OCI-LY3 (cell line): Measurements from ENCODE around the gene PCDHGB5.
"Not testable (repeated sequence)": the region's sequence is repeated elsewhere in the genome, so short reads cannot be mapped to it uniquely, and the experiment has no call there.

Experiments used
- H2AFZ ChIP-seq: fragments of 200-600, 300-600 bp; shearing (Covaris generic); 2 replicates; pipeline ENCODE4 v1.6.0; 2014; ENCODE audit warnings: antibody characterized with exemption, low read depth, low read length
- H3K27ac ChIP-seq: fragments of 200-600, 300-600 bp; sonication (generic); 2 replicates; pipeline ENCODE4 v1.5.1; 2014; ENCODE audit warnings: mild to moderate bottlenecking, low read length, moderate library complexity, mixed read lengths
- H3K27me3 ChIP-seq: fragments of 200-600, 300-600 bp; sonication (generic); 2 replicates; pipeline ENCODE4 v1.6.1; 2014; ENCODE audit warnings: low read depth, low read length, mixed read lengths
- H3K36me3 ChIP-seq: fragments of 200-600, 300-600 bp; sonication (generic); replicated peaks from 2 replicates; pipeline ENCODE3; 2014; ENCODE audit warnings: low read depth, low read length, mixed read lengths
- H3K4me1 ChIP-seq: fragments of 300-600, 200-600 bp; sonication (generic); 2 replicates; pipeline ENCODE4 v1.6.1; 2014; ENCODE audit warnings: low read length, mixed read lengths
- H3K4me2 ChIP-seq: fragments of 200-600, 300-600 bp; sonication (generic); 2 replicates; pipeline ENCODE4 v1.6.1; 2014; ENCODE audit warnings: low read length, mixed read lengths
- H3K4me3 ChIP-seq: fragments of 300-600, 200-600 bp; sonication (generic); 2 replicates; pipeline ENCODE4 v1.5.1; 2014; ENCODE audit warnings: antibody characterized with exemption, mild to moderate bottlenecking, low read length, moderate library complexity
- H3K79me2 ChIP-seq: fragments of 300-600, 200-600 bp; shearing (Covaris generic); 2 replicates; pipeline ENCODE4 v1.6.1; 2014; ENCODE audit warnings: mild to moderate bottlenecking, low read length, mixed read lengths
- H3K9ac ChIP-seq: fragments of 300-600, 200-600 bp; shearing (Covaris generic); 2 replicates; pipeline ENCODE4 v1.6.0; 2014; ENCODE audit warnings: mild to moderate bottlenecking, low read length, moderate library complexity
- H3K9me3 ChIP-seq: fragments of 200-600, 300-600 bp; shearing (Covaris generic); 2 replicates; pipeline ENCODE4 v1.6.1; 2014; ENCODE audit warnings: low read length, mixed read lengths; ENCODE audit not compliant: insufficient read depth
- H4K20me1 ChIP-seq: fragments of 200-600, 300-600 bp; sonication (generic); 2 replicates; pipeline ENCODE4 v1.6.1; 2016; ENCODE audit warnings: low read length, mixed read lengths; ENCODE audit not compliant: insufficient read depth
- CTCF ChIP-seq: fragments of 200-600, 300-600 bp; sonication (generic); IDR thresholded peaks from 2 replicates; pipeline ENCODE4 v1.5.1; 2014; ENCODE audit warnings: antibody characterized with exemption, low read length, low read depth
- EZH2phosphoT487 ChIP-seq: fragments of 200-600 bp; shearing (Covaris generic); IDR thresholded peaks from 2 replicates; pipeline ENCODE4 v1.6.1; 2018; ENCODE audit warnings: antibody characterized with exemption, mixed run types, low read depth

The PCDHGB5 gene

DNA sequence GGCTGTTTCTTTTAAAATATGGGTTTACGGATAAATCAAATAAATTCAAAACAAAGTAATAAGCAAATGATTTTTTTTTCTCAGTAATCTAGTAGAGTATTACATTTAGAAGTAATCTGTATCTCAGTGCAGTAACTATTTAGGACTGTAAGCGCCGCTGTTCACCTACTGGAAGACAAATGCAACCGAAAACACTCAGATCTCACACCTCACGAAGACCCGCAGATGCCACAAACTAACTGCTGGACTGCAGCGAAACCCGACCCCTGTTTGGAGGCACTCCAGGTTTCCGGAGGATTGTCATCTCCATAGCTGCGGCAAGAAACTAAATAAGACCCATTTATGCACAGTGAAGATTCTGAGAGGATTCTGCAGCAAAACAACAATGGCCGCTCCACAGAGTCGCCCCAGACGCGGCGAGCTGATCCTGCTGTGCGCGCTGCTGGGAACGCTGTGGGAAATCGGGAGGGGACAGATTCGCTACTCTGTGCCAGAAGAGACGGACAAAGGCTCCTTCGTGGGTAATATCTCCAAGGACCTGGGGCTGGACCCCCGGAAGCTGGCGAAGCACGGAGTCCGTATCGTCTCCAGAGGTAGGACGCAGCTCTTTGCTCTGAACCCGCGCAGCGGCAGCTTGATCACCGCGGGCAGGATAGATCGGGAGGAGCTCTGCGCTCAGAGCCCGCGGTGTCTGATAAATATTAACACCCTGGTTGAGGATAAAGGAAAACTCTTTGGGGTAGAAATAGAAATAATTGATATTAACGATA, 5.1 kb upstream of the PCDHGB5 start, which contains the start of gene PCDHGA8:
Gene PCDHGA8, plus strand, starts transcription at position 205 of the 770 bp plus-strand sequence. Its CDS starts 181 bp downstream, at position 386.
- H3K4me3 ChIP-seq = no peak within 1 kb of the TSS
- H3K79me2 ChIP-seq = no peaks in the 10 kb centered on the region
- H3K4me1 ChIP-seq = no peaks in the 10 kb centered on the region
- no peak for TF ChIP-seq EZH2phosphoT487
- H3K36me3 ChIP-seq = no peaks in the 10 kb centered on the region
- no peak within 1 kb of the TSS for H3K9ac ChIP-seq
- no peak within 1 kb of the TSS for H3K27ac ChIP-seq
- H3K4me2 ChIP-seq = no peak within 1 kb of the TSS
- H3K27me3 ChIP-seq = no peaks in the 10 kb centered on the region
- H3K9me3 ChIP-seq = no peaks in the 10 kb centered on the region
- no peaks in the 10 kb centered on the region for H4K20me1 ChIP-seq
- H2AFZ ChIP-seq = no peak within 1 kb of the TSS

DNA sequence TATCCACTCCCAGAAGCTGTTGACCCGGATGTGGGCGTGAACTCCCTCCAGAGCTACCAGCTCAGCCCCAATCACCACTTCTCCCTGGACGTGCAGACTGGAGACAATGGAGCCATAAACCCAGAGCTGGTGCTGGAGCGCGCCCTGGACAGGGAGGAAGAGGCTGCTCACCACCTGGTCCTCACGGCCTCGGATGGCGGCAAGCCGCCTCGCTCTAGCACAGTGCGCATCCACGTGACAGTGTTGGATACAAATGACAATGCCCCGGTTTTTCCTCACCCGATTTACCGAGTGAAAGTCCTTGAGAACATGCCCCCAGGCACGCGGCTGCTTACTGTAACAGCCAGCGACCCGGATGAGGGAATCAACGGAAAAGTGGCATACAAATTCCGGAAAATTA, 4.5 kb upstream of the PCDHGB5 start:
- Histone ChIP-seq H3K27me3 (no peaks in the 10 kb centered on the region), H3K9me3 (no peaks in the 10 kb centered on the region), H3K27ac (no peak overlapping the region), H3K36me3 (no peaks in the 10 kb centered on the region), H4K20me1 (no peaks in the 10 kb centered on the region), H3K79me2 (no peaks in the 10 kb centered on the region), H3K4me1 (no peaks in the 10 kb centered on the region), H3K4me3 (no peak overlapping the region), H3K4me2 (no peak overlapping the region), H2AFZ (no peak overlapping the region), H3K9ac (no peak overlapping the region)
- no peak for TF ChIP-seq EZH2phosphoT487
- TF ChIP-seq CTCF = no peak

- not testable (repeated sequence) for H4K20me1 ChIP-seq, H3K27me3 ChIP-seq, H3K36me3 ChIP-seq, H3K27ac ChIP-seq, H3K79me2 ChIP-seq, H2AFZ ChIP-seq, H3K4me3 ChIP-seq, H3K4me2 ChIP-seq, H3K9ac ChIP-seq, H3K4me1 ChIP-seq, H3K9me3 ChIP-seq
Measured at GRCh38 chr5:141394401-141395187, 3.2 kb upstream of the PCDHGB5 start.

- Histone ChIP-seq H3K79me2 (no peaks in the 10 kb centered on the region), H3K27me3 (no peaks in the 10 kb centered on the region), H3K4me1 (no peaks in the 10 kb centered on the region), H3K27ac (no peak overlapping the region), H3K4me3 (no peak overlapping the region), H3K9ac (no peak overlapping the region), H2AFZ (no peak overlapping the region), H3K36me3 (no peaks in the 10 kb centered on the region), H3K9me3 (no peaks in the 10 kb centered on the region), H4K20me1 (no peaks in the 10 kb centered on the region), H3K4me2 (no peak overlapping the region)
- TF ChIP-seq EZH2phosphoT487 = no peak
- TF ChIP-seq CTCF = no peak
Measured at GRCh38 chr5:141398608-141399007, 861 bp downstream of the PCDHGB5 start.
